Keratinocyte (primary cell): ENCODE data around the gene RIMS1. TPM values are rescaled to one million over a fixed set of nuclear protein-coding genes. Genes with fewer than 3 reads are reported as not detected.

Experiments
- DNase-seq: peaks from one replicate; pipeline ENCODE4 v3.0.0-alpha.2; 2011; ENCODE audit warnings: low read depth, missing footprints, low spot score
- FAIRE-seq: peaks from 2 replicates; lab custom pipeline; 2011; peaks lifted over from hg19 to GRCh38; lab: Jason Lieb, UNC
- H2AFZ ChIP-seq: 2 replicates; pipeline ENCODE4 v1.6.0; 2012; ENCODE audit warnings: low read length, control low read depth, inconsistent platforms; ENCODE audit not compliant: control insufficient read depth
- H3K27ac ChIP-seq: 2 replicates; pipeline ENCODE4 v1.5.1; 2011; ENCODE audit warnings: low read length; ENCODE audit not compliant: control insufficient read depth, insufficient read depth
- H3K27me3 ChIP-seq: 3 replicates; pipeline ENCODE4 v1.6.0; 2011; ENCODE audit warnings: low read length; ENCODE audit not compliant: control insufficient read depth, insufficient read depth; ENCODE audit errors: extremely low read depth
- H3K36me3 ChIP-seq, 2 experiments: 2 replicates in 1 of 2; 3 replicates in 1 of 2; pipeline ENCODE4 v1.5.1; 2011; ENCODE audit warnings: low read length in 2 of 2, mild to moderate bottlenecking in 1 of 2; ENCODE audit not compliant: control insufficient read depth in 2 of 2, insufficient read depth in 2 of 2; ENCODE audit errors: extremely low read depth in 1 of 2
- H3K4me1 ChIP-seq: 3 replicates; pipeline ENCODE4 v1.5.1; 2011; ENCODE audit warnings: low read length; ENCODE audit not compliant: control insufficient read depth, insufficient read depth; ENCODE audit errors: extremely low read depth
- H3K4me2 ChIP-seq: 3 replicates; pipeline ENCODE4 v1.6.0; 2011; ENCODE audit warnings: low read depth, low read length; ENCODE audit not compliant: control insufficient read depth, insufficient read depth; ENCODE audit errors: extremely low read depth
- H3K4me3 ChIP-seq, 3 experiments: fragments of 200-600 bp in 1 of 3; sonication (generic) in 1 of 3; 2 replicates in 2 of 3; 3 replicates in 1 of 3; pipeline ENCODE4 v1.5.1; 2011 to 2016; ENCODE audit warnings: low read length in 3 of 3, mild to moderate bottlenecking in 3 of 3, control low read depth in 2 of 3, inconsistent platforms in 1 of 3, low read depth in 1 of 3, mixed read lengths in 1 of 3, mixed run types in 1 of 3, moderate library complexity in 1 of 3; ENCODE audit not compliant: control insufficient read depth in 2 of 3, insufficient read depth in 2 of 3; ENCODE audit errors: extremely low read depth in 1 of 3
- H3K79me2 ChIP-seq: 2 replicates; pipeline ENCODE4 v1.6.0; 2012; ENCODE audit warnings: low read length; ENCODE audit not compliant: control insufficient read depth, insufficient read depth
- H3K9ac ChIP-seq: 3 replicates; pipeline ENCODE4 v1.6.0; 2011; ENCODE audit warnings: low read length; ENCODE audit not compliant: control insufficient read depth, insufficient read depth; ENCODE audit errors: extremely low read depth
- H3K9me1 ChIP-seq: 3 replicates; pipeline ENCODE4 v1.6.0; 2011; ENCODE audit warnings: low read length; ENCODE audit not compliant: control insufficient read depth, insufficient read depth; ENCODE audit errors: extremely low read depth
- H3K9me3 ChIP-seq: 2 replicates; pipeline ENCODE4 v1.5.1; 2012; ENCODE audit warnings: low read depth, low read length; ENCODE audit not compliant: control insufficient read depth
- H4K20me1 ChIP-seq: 3 replicates; pipeline ENCODE4 v1.6.0; 2011; ENCODE audit warnings: low read length; ENCODE audit not compliant: control insufficient read depth, insufficient read depth; ENCODE audit errors: extremely low read depth
- EZH2 ChIP-seq: IDR thresholded peaks from one replicate; pipeline ENCODE4 v1.6.1; 2012; ENCODE audit warnings: inconsistent platforms, mild to moderate bottlenecking, low read length, moderate library complexity
- dilution Hi-C: fragments of 300-500 bp; cut with MboI; formaldehyde crosslinking; loops from one replicate; pipeline ENCODE4 v1.7.0; 2020; ENCODE audit warnings: low sequenced_read_pairs; ENCODE audit not compliant: extremely low pct_ligation_motif_present
- polyA plus RNA-seq, 5 experiments: library from polyadenylated mRNA; depleted of rRNA in 3 of 5; stranded (reverse) in 3 of 5; stranded (forward) in 1 of 5; unstranded in 1 of 5; fragments of >200 nt; gene quantifications; 1 replicate in 1 of 5; 2 replicates in 3 of 5; 3 replicates in 1 of 5; pipeline versions ENCODE4 v1.2.1 to v1.2.3, GENCODE V29; 2011 to 2012; ENCODE audit warnings: missing spikeins in 2 of 5, low read depth in 1 of 5, low replicate concordance in 1 of 5
- TF ChIP-seq, protein P1 (sequence below), 3 experiments: IDR thresholded peaks in 1 of 3; conservative IDR thresholded peaks in 1 of 3; optimal IDR thresholded peaks in 1 of 3; 2 replicates in 2 of 3; 3 replicates in 1 of 3; pipeline versions ENCODE3 to v1.5.1; 2011; ENCODE audit warnings: low read length in 3 of 3, mild to moderate bottlenecking in 3 of 3, moderate library complexity in 2 of 3, control low read depth in 1 of 3, inconsistent platforms in 1 of 3; ENCODE audit not compliant: insufficient read depth in 2 of 3; ENCODE audit errors: extremely low read depth in 1 of 3

The RIMS1 gene
- polyA plus RNA-seq, 1 donor (not counting 4 experiments of a cell fraction or from before 2014, with no cell fraction given), result not detected

DNA sequence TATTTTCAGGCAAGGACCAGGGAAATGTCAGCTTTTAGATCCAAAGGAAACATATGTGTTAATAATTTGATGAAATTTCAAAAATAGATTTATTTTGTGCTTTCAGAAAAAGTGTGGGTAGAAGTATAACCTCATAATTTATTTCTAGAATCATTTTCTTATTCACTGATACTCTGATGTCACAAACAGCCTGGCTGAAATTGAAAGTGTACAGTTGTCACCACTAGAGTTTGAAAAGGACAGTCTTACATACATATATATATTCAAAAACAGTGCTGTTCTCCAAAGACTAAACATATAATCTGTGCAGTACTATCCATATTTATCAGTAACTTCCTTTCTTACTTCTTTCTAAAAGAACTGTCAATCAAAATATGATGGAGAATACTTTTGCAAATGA, 481.1 kb downstream of the RIMS1 start:
- no peaks in the 10 kb centered on the region for H4K20me1 ChIP-seq
- no peak overlapping the region for H3K4me3 ChIP-seq
- no peaks in the 10 kb centered on the region for H3K9me1 ChIP-seq
- FAIRE-seq (no peak), DNase-seq (no peak)
- H3K79me2 ChIP-seq, result no peaks in the 10 kb centered on the region
- H3K4me1 ChIP-seq, result peaks cover 17% of the 10 kb centered on the region
- no peak overlapping the region for H3K9ac ChIP-seq
- dilution Hi-C loops, result no loop called here
- no peaks in the 10 kb centered on the region for H3K36me3 ChIP-seq
- H3K9me3 ChIP-seq, result no peaks in the 10 kb centered on the region
- H3K27me3 ChIP-seq, result no peaks in the 10 kb centered on the region
- H2AFZ ChIP-seq, result no peak overlapping the region
- H3K4me2 ChIP-seq, result no peak overlapping the region
- TF ChIP-seq EZH2, result no peak
- TF ChIP-seq, protein P1, sequence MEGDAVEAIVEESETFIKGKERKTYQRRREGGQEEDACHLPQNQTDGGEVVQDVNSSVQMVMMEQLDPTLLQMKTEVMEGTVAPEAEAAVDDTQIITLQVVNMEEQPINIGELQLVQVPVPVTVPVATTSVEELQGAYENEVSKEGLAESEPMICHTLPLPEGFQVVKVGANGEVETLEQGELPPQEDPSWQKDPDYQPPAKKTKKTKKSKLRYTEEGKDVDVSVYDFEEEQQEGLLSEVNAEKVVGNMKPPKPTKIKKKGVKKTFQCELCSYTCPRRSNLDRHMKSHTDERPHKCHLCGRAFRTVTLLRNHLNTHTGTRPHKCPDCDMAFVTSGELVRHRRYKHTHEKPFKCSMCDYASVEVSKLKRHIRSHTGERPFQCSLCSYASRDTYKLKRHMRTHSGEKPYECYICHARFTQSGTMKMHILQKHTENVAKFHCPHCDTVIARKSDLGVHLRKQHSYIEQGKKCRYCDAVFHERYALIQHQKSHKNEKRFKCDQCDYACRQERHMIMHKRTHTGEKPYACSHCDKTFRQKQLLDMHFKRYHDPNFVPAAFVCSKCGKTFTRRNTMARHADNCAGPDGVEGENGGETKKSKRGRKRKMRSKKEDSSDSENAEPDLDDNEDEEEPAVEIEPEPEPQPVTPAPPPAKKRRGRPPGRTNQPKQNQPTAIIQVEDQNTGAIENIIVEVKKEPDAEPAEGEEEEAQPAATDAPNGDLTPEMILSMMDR (optimal IDR thresholded peaks at IDR 0.05 in 1 of 3, IDR thresholded peaks at IDR 0.05 in 1 of 3, conservative IDR thresholded peaks at IDR 0.05 in 1 of 3; ENCODE audit: extremely low read depth in 1 of 3, insufficient read depth in 2 of 3, low read length in 3 of 3), result no peak
- no peak overlapping the region for H3K27ac ChIP-seq

GRCh38 chr6:72371473-72371872, 485.1 kb downstream of the RIMS1 start:
- no peak overlapping the region for H3K4me2 ChIP-seq
- H3K27me3 ChIP-seq, result no peaks in the 10 kb centered on the region
- H3K79me2 ChIP-seq, result no peaks in the 10 kb centered on the region
- no peaks in the 10 kb centered on the region for H4K20me1 ChIP-seq
- FAIRE-seq, result peak; percentile 44
- dilution Hi-C loops, result no loop called here
- DNase-seq, result no peak
- H3K4me3 ChIP-seq, result no peak overlapping the region
- H3K36me3 ChIP-seq, result no peaks in the 10 kb centered on the region
- TF ChIP-seq, protein P1 (optimal IDR thresholded peaks at IDR 0.05 in 1 of 3, IDR thresholded peaks at IDR 0.05 in 1 of 3, conservative IDR thresholded peaks at IDR 0.05 in 1 of 3; ENCODE audit: extremely low read depth in 1 of 3, insufficient read depth in 2 of 3, low read length in 3 of 3), result no peak
- TF ChIP-seq EZH2, result no peak
- no peaks in the 10 kb centered on the region for H3K9me1 ChIP-seq
- H3K27ac ChIP-seq, result no peak overlapping the region
- no peaks in the 10 kb centered on the region for H3K9me3 ChIP-seq
- no peak overlapping the region for H3K9ac ChIP-seq
- peak overlapping the region; percentile 7 for H2AFZ ChIP-seq
- peaks cover 3% of the 10 kb centered on the region for H3K4me1 ChIP-seq
